H1 (cell line): ENCODE data around the gene AGO3. TPM values are rescaled to one million over a fixed set of nuclear protein-coding genes. Genes with fewer than 3 reads are reported as not detected.

ENCODE experiments used
- CHD2 ChIP-seq: IDR thresholded peaks from 2 replicates; pipeline ENCODE4 v1.6.1; 2012; ENCODE audit warnings: low read length, improper control_type of control experiment
- MAFK ChIP-seq: IDR thresholded peaks from 2 replicates; pipeline ENCODE4 v1.6.1; 2012; ENCODE audit warnings: low read depth, mild to moderate bottlenecking, improper control_type of control experiment, low read length
- TCF12 ChIP-seq: IDR thresholded peaks from 2 replicates; pipeline ENCODE4 v1.6.1; 2011; ENCODE audit warnings: low read depth, mild to moderate bottlenecking, low read length
- polyA plus RNA-seq, 7 experiments: library from polyadenylated mRNA; depleted of rRNA in 3 of 7; stranded (reverse) in 5 of 7; unstranded in 2 of 7; fragments of >200 nt in 5 of 7; fragments of 200-250 nt in 2 of 7; gene quantifications; 1 replicate in 5 of 7; 2 replicates in 1 of 7; 4 replicates in 1 of 7; pipeline versions ENCODE4 v1.2.1 to v1.2.3, GENCODE V29; 2011 to 2013; ENCODE audit warnings: missing spikeins in 2 of 7, mixed read lengths in 2 of 7
- total RNA-seq: library from RNA; stranded (reverse); fragmentation: NEBNext Ultra II Directional; extraction: Animal tissue kit (Norgen Biotek cat#: 25700); gene quantifications from 2 replicates; pipeline ENCODE4 v1.2.1, GENCODE V29; 2021
- TF ChIP-seq, protein P1 (sequence below): IDR thresholded peaks from 2 replicates; pipeline ENCODE4 v1.6.1; 2011; ENCODE audit warnings: low read length, improper control_type of control experiment

AGO3 gene
- total and polyA plus RNA-seq, 2 of the 8 experiments (the other 6 are each of a cell fraction or from before 2014, with no cell fraction given), result 10.7 to 26.4 TPM

DNA sequence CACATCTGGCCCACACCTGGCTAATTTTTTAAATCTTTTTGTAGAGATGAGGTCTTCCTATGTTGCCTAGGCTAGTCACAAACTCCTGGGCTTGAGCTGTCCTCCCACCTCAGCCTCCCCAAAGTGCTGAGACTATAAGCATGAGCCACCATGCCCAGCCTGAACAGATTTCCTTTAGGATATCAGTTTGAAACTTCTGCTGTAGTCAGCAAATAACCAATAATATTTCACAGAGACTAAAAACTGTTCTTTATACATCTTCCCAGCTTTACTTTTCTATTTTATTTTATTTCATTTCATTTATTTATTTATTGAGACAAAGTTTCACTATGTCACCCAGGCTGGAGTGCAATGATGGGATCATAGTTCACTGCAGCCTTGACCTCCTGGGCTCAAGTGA, 123.1 kb downstream of the AGO3 start (continued):
- TF ChIP-seq, protein P1, sequence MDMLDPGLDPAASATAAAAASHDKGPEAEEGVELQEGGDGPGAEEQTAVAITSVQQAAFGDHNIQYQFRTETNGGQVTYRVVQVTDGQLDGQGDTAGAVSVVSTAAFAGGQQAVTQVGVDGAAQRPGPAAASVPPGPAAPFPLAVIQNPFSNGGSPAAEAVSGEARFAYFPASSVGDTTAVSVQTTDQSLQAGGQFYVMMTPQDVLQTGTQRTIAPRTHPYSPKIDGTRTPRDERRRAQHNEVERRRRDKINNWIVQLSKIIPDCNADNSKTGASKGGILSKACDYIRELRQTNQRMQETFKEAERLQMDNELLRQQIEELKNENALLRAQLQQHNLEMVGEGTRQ, result no peak
- TF ChIP-seq TCF12 (no peak), CHD2 (no peak), MAFK (no peak)
- TF ChIP-seq, all 59 proteins: peak for 0
